ENCODE results near the gene SOX6. TPM values are rescaled to one million over a fixed set of nuclear protein-coding genes. Genes with fewer than 3 reads are reported as not detected.

SOX6 gene
- total and polyA plus RNA-seq, 2 donors (not counting 3 experiments of a cell fraction or from before 2014, with no cell fraction given): 0.14 to 3.7 TPM

DNA sequence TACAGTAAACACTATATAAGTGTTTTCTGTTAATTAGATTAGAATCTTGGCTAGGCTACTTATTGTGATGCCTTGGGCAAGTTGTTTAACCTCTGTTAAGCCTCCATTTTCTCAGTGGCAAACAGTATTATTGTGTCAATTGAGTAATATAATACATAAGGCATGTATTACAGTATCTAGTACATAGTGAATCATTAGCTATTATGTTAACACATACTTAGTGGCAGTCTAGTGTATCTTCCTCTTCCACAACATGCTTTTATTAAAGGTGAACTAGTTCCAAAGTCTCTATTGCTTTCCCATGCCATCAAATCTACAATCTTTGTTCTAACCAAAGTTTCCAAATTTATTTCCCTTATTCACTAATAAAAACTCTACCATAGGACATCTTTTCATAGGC is 200.9 kb downstream of the SOX6 start:
- no TSS peak for BruUV-seq (replicated peaks)
- DNase-seq (ENCODE audit: low read depth, low spot score): no peak
- dilution Hi-C loops (cut with MboI; ENCODE audit: extremely low pct_ligation_motif_present, low sequenced_read_pairs): no loop called here
- Histone ChIP-seq H3K9me3 (replicated peaks; ENCODE audit: control insufficient read depth, insufficient read depth, low read length) (no peaks in the 10 kb centered on the region), H3K4me1 (ENCODE audit: control insufficient read depth, extremely low read depth, insufficient read depth, low read length) (no peaks in the 10 kb centered on the region), H3K36me3 (ENCODE audit: control insufficient read depth in 2 of 2, extremely low read depth in 1 of 2, insufficient read depth in 2 of 2, low read length in 2 of 2) (no peaks in the 10 kb centered on the region), H3K27me3 (ENCODE audit: control insufficient read depth in 2 of 2, insufficient read depth in 2 of 2, low read length in 2 of 2) (no peaks in the 10 kb centered on the region), H3K4me2 (ENCODE audit: insufficient read depth, low read length) (no peak overlapping the region), H4K20me1 (replicated peaks; ENCODE audit: control insufficient read depth, extremely low read depth, insufficient read depth, low read length) (no peaks in the 10 kb centered on the region), H3K79me2 (ENCODE audit: control insufficient read depth, insufficient read depth, low read length) (no peaks in the 10 kb centered on the region), H3K27ac (ENCODE audit: insufficient read depth, low read depth, low read length) (no peak overlapping the region), H3K4me3 (replicated peaks in 1 of 3; ENCODE audit: insufficient read depth in 1 of 3, low read depth in 1 of 3, low read length in 3 of 3) (no peak overlapping the region), H3K9me1 (replicated peaks; ENCODE audit: control insufficient read depth, extremely low read depth, insufficient read depth, low read length) (no peaks in the 10 kb centered on the region), H2AFZ (ENCODE audit: low read depth, low read length) (no peak overlapping the region), H3K9ac (replicated peaks; ENCODE audit: extremely low read depth, insufficient read depth, low read length) (no peak overlapping the region)
- ChIA-PET POLR2A (no interaction called here), CTCF (no interaction called here)
- TF ChIP-seq JUN (IDR thresholded peaks at IDR 0.05; ENCODE audit: borderline replicate concordance, insufficient read depth, insufficient read length, low read depth) (no peak), GATA2 (IDR thresholded peaks at IDR 0.05; ENCODE audit: insufficient read depth, insufficient read length, low read depth, low read length) (no peak), POLR2AphosphoS5 (IDR thresholded peaks at IDR 0.05; ENCODE audit: insufficient read depth, low read depth, low read length) (no peak), MYC (IDR thresholded peaks at IDR 0.05; ENCODE audit: low read depth, low read length) (no peak), FOS (IDR thresholded peaks at IDR 0.05; ENCODE audit: borderline replicate concordance, insufficient read depth, low read length) (no peak), CTCF (IDR thresholded peaks at IDR 0.05; ENCODE audit: extremely low read depth in 1 of 2, insufficient read depth in 1 of 2, low read depth in 1 of 2, low read length in 2 of 2) (no peak), POLR2A (IDR thresholded peaks at IDR 0.05; ENCODE audit: low read depth, low read length) (no peak), EZH2 (IDR thresholded peaks at IDR 0.05; ENCODE audit: borderline replicate concordance, low read depth, low read length, severe bottlenecking) (no peak)
- TF ChIP-seq, protein P1, sequence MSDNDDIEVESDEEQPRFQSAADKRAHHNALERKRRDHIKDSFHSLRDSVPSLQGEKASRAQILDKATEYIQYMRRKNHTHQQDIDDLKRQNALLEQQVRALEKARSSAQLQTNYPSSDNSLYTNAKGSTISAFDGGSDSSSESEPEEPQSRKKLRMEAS (IDR thresholded peaks at IDR 0.05; ENCODE audit: insufficient read depth, insufficient read length): no peak
- FAIRE-seq: no peak
- intact Hi-C loops (cut with micrococcal nuclease): no loop called here
